ENCODE measurements around the gene TOMM7. TPM values are rescaled to one million over a fixed set of nuclear protein-coding genes. Genes with fewer than 3 reads are reported as not detected.
"Not testable (repeated sequence)": the region's sequence is repeated elsewhere in the genome, so short reads cannot be mapped to it uniquely, and the experiment has no call there.

TOMM7 gene
- total RNA-seq, 1 donor from 2014 or later, result 376 TPM

- Histone ChIP-seq H3K27me3 (ENCODE audit: low read depth) (no peaks in the 10 kb centered on the region), H3K4me3 (no peak overlapping the region), H3K27ac (no peak overlapping the region), H3K4me1 (no peaks in the 10 kb centered on the region), H3K36me3 (no peaks in the 10 kb centered on the region), H3K9me3 (no peaks in the 10 kb centered on the region)
- ATAC-seq (no peak), DNase-seq (no peak)
- TF ChIP-seq CTCF (IDR thresholded peaks at IDR 0.05), result no peak
- intact Hi-C loops (cut with DNase I), result no loop called here
Observed at GRCh38 chr7:22801912-22802311, 20.7 kb downstream of the TOMM7 start.

GRCh38 chr7:22799633-22800032, 23.0 kb downstream of the TOMM7 start:
- no peak for TF ChIP-seq CTCF (IDR thresholded peaks at IDR 0.05)
- intact Hi-C loops (cut with DNase I), result no loop called here
- no peak overlapping the region for H3K4me3 ChIP-seq
- no peak overlapping the region for H3K27ac ChIP-seq
- ATAC-seq, result no peak
- H3K4me1 ChIP-seq, result no peaks in the 10 kb centered on the region
- H3K36me3 ChIP-seq, result no peaks in the 10 kb centered on the region
- H3K27me3 ChIP-seq (ENCODE audit: low read depth), result no peaks in the 10 kb centered on the region
- no peaks in the 10 kb centered on the region for H3K9me3 ChIP-seq
- DNase-seq, result no peak

- H3K9me3 ChIP-seq, result no peaks in the 10 kb centered on the region
- ATAC-seq (no peak), DNase-seq (no peak)
- no peak overlapping the region for H3K4me3 ChIP-seq
- no peaks in the 10 kb centered on the region for H3K4me1 ChIP-seq
- no peak overlapping the region for H3K27ac ChIP-seq
- no peak for TF ChIP-seq CTCF (IDR thresholded peaks at IDR 0.05)
- H3K27me3 ChIP-seq (ENCODE audit: low read depth), result no peaks in the 10 kb centered on the region
- intact Hi-C loops (cut with DNase I), result no loop called here
- no peaks in the 10 kb centered on the region for H3K36me3 ChIP-seq
Observed at GRCh38 chr7:22793593-22794462, 28.8 kb downstream of the TOMM7 start.

GRCh38 chr7:22791204-22792158, 31.2 kb downstream of the TOMM7 start:
- TF ChIP-seq CTCF (IDR thresholded peaks at IDR 0.05), result no peak
- no peak overlapping the region for H3K4me3 ChIP-seq
- ATAC-seq (no peak), DNase-seq (no peak)
- no peaks in the 10 kb centered on the region for H3K36me3 ChIP-seq
- intact Hi-C loops (cut with DNase I), result no loop called here
- no peak overlapping the region for H3K27ac ChIP-seq
- H3K27me3 ChIP-seq (ENCODE audit: low read depth), result no peaks in the 10 kb centered on the region
- H3K4me1 ChIP-seq, result no peaks in the 10 kb centered on the region
- H3K9me3 ChIP-seq, result no peaks in the 10 kb centered on the region

GRCh38 chr7:22790640-22791039, 32.0 kb downstream of the TOMM7 start:
- H3K4me1 ChIP-seq; H3K36me3 ChIP-seq; H3K4me3 ChIP-seq; H3K27me3 ChIP-seq (ENCODE audit: low read depth); H3K9me3 ChIP-seq; DNase-seq; H3K27ac ChIP-seq; intact Hi-C loops (cut with DNase I); ATAC-seq: not testable (repeated sequence)
